Fibroblast of skin of scalp (primary cell): Measurements from ENCODE around the gene GALK2.
A peak's percentile ranks its signal among the peaks of the same experiment; 100 is the strongest.
"Not testable (repeated sequence)": the region's sequence is repeated elsewhere in the genome, so short reads cannot be mapped to it uniquely, and the experiment has no call there.

ENCODE experiments used
- DNase-seq: peaks from one replicate; pipeline ENCODE4 v3.0.0-alpha.2; 2013

Gene GALK2

GRCh38 chr15:49354439-49354838, 184.4 kb downstream of the GALK2 start:
- DNase-seq, result not testable (repeated sequence)

DNA sequence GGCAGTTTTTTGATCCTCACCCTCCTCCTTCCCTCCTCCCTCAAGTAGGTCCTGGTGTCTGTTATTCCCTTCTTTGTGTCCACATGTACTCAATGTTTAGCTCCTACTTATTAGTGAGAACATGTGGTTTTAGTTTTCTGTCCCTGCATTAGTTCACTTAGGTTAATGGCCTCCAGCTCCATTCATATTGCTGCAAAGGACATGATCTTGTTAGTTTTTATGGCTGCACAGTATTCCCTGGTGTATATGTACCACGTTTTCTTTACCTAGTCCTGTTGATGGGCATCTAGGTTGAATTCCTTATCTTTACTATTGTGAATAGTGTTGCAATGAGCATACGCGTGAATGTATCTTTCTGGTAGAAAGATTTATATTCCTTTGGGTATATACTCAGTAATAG, 191.3 kb downstream of the GALK2 start:
- DNase-seq, result no peak

DNA sequence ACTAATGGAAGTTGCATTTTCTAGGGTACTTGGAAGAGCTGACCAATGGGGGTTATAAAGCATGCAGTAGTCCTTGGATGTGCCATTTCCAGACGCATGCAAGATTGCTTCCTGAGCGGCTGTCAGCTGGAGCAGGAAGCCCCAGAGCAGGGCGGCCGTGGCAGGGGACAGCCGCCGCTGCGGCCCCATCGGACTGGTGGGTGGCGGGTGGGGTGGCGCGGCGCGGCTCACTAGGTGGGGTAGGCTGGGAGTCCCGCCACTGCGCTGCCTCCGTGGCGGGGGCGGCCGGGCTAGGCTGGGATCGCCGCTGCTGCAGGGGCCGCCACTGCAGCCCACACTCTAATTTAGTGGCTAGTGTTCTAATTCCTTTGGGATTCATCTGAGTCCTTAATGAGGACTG, 196.4 kb downstream of the GALK2 start:
- DNase-seq, result no peak

DNA sequence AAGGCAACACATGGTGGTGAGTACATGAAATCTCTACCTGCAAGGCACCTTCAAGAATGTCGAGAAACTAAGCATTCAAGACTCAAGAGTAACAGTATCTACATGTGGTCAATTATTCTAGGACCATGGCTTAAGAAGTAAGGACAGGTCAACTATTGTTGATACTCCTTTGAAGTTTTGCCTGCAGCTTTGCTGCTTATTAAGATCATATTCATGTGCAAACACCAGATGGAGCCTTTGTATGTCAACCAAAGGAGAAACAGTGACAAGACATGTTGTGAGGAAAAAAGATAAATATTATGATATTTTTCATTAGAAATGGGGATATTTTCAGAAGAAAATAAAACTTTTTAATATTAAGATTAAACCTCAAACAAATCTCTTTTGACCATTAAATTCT, 200.7 kb downstream of the GALK2 start:
- DNase-seq, result peak; percentile 22

DNA sequence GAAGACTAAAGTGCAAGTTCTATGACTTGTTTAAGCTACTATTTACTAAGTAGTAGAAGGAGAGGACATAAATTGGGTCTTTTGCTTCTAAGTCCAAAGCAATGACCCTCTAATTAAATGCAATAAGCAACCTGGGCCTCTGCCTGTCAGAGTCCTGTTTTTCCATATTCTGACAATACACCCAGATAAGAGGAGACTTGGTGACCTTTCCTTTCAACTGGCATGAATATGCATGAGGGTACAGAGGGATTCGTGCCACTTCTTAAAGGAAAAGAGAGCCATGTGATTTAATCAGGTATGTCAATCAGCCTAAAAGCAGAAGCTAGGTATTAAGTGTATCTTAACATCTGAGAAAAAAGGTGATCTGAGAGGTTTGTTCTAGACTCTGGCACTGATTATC, 202.3 kb downstream of the GALK2 start:
- no peak for DNase-seq

DNA sequence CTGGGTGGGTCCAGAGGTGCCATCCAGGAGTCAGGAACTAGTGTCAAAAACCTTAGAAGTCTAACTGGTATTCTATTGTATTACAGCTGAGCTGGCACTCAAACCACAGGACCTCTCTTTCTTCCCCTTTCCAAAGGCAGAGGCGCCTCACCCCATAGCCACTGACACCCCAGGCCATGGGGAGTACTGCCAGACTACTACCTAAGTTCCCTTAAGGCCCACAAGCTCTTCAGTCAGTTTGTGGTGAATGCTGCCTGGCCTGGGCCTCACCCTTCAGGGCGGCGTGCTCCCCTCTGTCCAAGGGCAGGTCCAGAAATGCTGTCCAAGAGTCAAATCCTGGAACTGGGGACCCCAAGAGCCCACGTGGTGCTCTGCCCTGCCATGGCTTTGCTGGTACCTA, 209.9 kb downstream of the GALK2 start:
- DNase-seq, result no peak

GRCh38 chr15:49380912-49381311, 210.9 kb downstream of the GALK2 start:
- DNase-seq, result peak; percentile 5
